HG02798 (cell line): ENCODE results near the gene MMP17.
"Not testable (repeated sequence)": the region's sequence is repeated elsewhere in the genome, so short reads cannot be mapped to it uniquely, and the experiment has no call there.

Experiments used
- ATAC-seq: cut with Tn5 transposase; IDR thresholded peaks from one replicate; pipeline ENCODE4 v1.9.1; 2021; ENCODE audit warnings: mild to moderate bottlenecking; ENCODE audit not compliant: unreplicated experiment, poor library complexity

The MMP17 gene

DNA sequence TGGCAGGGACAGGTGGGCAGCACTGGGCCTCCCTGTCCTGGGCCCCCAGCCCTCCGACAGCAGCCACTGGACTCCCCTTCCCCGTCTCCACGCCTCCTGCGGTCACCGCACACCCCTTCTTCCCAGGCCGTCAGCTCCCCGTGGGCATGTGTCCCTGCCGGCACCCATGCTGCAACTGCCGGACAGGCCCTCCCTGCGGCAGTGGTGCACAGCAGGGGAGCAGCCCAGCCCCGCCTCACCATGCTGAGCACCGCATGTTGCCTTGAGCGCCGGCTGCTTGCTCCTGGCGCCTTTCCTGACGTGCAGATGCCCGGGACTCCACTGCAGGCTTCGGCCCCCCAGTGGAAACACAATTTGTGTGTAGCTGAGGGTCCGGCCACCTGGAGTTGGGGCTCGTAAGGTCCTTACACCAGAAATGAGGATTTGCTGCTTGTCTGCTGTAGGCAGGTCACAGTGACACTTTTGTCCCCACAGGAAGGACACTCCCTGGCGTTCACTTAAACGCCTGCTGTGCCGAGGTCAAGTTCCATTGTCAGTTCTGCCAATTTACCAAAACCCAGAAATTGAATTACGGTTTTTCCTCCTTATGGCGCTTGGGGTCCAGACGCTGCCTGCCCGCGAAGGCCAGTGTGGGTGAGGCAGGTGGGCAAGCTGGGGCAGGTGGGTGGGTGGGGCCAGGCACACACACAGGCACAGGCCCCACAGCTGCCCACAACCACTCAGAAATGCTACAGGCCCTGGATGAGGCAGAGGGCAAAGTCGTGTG, 28.2 kb upstream of the MMP17 start:
- no peak for ATAC-seq

DNA sequence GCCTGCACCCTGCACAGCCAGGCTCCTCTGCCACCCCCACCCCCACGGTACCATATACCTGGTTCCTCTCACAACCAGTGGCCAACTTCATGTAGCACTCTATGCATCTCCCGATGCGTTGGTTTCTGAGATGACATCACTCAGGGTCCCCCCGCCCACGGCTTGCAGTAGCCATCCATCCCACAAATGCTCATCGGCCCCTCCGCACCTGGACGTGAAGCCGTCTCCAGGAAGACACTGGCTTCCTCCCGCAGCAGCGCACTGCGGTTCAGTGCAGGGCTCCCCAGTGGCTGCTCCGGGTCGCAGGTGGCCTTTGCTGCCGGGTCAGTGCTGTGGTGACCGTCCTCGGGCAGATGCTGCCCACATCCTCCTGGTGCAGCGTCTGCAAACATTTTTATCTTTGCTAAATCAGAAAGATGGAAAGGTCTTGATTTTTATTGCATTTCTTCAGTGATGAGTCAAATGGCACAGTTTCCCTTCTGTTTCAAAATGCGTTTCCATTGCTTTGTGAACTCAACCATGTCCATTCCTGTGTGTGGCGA, 27.5 kb upstream of the MMP17 start:
- no peak for ATAC-seq

DNA sequence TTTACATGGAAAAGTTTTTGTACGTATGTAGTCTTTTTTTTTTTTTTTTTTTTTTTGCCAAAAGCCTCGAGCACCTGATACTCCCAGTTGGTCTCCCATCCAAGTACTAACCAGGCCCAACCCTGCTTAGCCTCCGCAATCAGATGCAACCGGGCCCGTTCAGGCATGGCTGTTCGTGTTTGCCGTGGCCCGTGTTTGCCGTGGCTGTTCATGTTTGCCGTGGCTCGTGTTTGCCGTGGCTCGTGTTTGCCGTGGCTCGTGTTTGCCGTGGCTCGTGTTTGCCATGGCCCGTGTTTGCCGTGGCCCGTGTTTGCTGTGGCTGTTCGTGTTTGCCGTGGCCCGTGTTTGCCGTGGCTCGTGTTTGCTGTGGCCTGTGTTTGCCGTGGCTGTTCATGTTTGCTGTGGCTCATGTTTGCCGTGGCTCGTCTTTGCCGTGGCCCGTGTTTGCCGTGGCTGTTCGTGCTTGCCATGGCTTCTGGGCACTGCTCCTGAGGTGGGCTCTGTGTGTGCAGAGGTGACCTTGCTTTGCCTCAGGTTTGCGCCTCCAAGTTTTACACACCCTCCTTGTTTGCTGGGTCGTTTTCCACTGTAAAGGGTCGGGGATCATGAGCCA, 26.8 kb upstream of the MMP17 start:
- no peak for ATAC-seq

DNA sequence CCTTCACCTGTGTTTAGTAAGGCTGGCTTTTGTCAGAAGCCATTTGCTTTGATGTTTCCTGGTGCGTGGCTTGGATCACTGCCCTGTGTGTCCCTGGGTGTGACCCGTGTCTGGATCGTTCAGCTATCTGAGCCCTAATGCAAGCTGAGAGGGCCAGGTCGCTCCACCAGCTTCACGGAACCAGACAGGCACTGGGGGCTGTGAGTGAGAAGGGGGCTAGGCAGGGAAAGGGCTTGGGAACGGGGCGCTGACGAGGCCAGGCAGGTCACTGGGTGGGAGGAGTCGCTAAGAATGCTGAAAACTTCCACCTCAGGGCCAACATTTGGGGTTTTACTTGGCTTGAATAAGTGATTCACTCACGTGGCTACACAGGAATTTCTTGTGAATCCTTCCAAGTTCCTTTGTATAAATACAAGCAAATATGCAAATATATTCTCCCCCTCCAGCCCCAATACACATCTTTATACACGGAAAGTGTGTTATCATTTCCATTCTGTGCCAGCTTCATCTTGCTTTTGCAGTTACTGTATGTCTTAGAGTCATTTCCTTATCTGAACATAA, 24.2 kb upstream of the MMP17 start:
- no peak for ATAC-seq

- no peak for ATAC-seq
These were observed 22.8 kb upstream of the MMP17 start for GRCh38 chr12:131805421-131805820.

- ATAC-seq: no peak
These were observed 21.5 kb upstream of the MMP17 start for GRCh38 chr12:131806674-131807073.

DNA sequence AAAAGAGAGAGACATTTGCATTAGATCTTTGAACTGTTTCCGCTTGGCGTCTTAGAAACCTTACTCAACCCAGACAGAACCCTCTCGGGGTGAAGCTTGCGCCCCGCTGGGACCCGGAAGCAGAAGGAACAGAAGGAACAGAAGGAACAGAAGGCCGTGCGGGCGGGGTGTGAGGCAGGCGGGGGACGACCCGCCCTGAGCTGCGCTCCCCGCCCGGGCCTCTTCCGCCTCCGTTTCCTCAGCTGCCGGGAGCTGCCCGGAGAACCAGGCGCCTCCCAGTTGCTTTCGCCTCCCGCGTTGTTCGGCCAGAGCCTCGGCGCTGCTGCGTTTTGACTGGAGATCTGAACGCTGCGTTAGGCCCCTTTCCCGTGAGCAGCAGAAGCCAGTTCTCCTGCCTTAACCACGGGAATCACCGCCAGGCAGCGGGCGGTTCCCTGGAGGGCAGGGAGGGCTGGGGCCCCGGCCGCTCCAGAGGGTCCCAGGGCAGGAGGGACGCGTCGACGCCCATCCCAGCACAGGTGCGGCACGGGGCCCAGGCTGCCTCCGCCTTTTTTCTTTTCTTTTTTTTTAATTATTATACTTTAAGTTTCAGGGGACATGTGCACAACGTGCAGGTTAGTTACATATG, 19.3 kb upstream of the MMP17 start:
- peak; percentile 90 for ATAC-seq

GRCh38 chr12:131809476-131810254, 18.5 kb upstream of the MMP17 start:
- ATAC-seq: not testable (repeated sequence)

GRCh38 chr12:131810726-131811125, 17.5 kb upstream of the MMP17 start:
- ATAC-seq: no peak

DNA sequence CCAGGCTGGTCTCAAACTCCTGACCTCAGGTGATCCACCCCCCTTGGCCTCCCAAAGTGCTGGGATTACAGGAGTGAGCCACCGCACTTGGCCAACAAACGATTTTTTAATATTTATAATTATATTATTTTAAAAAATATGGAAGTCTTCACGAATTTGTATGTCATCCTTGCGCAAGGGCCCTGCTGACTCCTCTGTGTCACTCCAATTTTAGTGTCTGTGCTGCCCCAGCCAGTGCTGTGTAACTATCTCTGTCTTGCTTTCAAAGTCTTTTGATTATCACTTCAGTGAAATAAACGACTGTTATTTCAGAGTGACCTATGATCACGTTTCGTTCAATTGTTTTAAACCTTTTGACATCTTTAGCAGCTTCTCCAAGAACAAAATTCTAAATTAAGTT, 13.1 kb upstream of the MMP17 start:
- ATAC-seq: no peak

DNA sequence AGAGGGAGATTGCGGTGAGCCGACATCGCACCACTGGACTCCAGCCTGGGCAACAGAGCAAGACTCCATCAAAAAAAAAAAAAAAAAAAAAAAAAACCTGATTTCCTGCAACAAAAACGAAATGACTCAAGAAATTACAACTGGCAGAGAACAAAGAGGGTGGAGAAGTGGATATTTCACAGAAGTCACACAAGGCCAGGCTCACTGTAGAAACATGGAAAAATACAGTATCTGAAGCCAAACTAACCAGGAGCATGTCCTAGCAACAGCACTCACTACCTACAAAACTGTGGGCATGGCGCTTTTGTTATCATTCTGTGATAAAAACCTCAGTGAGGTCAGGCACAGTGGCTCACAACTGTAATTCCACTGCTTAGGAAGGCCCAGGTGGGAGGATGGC, 11.7 kb upstream of the MMP17 start:
- ATAC-seq: no peak

DNA sequence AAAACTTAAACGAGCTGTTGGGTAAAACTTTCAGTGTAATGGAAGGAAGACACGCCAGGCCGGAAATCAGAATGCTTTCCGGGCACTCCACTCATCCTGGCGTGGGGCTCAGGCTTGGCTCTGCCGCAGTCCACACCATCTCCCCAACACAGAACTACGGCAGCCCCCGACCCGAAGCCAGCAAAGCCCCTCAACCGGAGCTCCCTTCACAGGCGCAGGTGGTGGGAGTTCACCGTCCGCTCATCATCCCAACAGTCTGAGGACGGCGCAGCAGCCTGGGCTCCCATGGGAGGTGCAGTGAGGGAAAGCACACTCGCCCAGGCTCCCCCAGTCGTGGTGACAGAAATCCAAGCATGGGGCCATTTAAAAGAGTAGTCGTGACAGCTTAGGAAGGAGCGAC, 11.0 kb upstream of the MMP17 start:
- no peak for ATAC-seq

- no peak for ATAC-seq
These were observed 9.2 kb upstream of the MMP17 start for GRCh38 chr12:131818821-131819585.

DNA sequence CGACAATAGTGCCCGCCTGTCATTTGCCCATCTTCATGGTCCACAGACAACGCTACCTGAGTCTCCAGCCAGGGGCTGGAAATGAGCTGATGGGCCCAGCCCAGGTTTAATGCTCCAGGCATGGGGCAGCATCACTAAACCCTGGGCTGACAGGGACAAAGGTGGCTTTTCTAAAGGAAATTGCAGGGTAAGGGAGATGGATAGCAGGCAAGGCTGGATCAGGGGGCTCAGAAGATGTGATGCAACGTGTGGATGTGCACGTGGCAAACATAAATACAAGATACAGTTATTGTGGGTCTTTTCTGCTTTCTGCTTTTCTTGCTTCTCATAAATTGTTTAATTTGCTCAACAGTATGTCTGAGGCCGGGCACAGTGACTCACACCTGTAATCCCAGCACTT, 3.7 kb upstream of the MMP17 start:
- ATAC-seq: no peak

DNA sequence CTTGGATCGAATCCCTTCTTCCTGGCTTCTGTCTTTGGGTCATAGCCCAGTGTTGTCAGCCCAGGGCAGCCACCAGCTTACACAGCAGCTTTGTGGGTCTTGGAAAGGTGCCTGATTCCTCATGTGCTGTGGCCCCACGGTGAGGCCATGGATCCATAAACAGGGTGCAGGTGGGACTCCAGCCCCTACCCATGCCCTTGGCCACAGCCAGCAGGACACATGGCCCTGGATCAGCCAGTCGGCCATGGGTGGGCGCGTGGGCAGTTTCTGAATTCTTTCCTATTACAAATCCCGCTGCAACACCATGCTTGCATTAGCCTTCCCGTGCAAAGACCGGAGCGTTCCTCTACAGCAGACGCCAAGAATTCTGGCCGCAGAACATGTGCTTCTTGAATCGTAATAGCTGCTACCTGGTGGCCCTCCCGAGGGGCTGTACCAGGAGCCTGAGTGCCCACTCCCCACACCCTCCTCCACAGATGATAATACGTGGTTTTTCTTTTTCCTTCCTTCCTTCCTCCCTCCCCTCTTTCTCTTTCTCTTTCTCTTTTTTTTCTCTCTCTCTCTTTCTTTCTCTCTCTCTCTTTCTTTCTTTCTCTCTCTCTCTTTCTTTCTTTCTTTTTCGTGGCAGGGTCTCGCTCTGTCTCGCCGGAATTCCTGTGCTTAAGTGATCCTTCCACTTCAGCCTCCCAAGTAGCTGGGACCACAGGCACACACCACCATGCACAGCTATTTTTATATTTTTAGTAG, 2.9 kb upstream of the MMP17 start:
- ATAC-seq: no peak

GRCh38 chr12:131826097-131826928, 1.9 kb upstream of the MMP17 start:
- ATAC-seq: no peak

DNA sequence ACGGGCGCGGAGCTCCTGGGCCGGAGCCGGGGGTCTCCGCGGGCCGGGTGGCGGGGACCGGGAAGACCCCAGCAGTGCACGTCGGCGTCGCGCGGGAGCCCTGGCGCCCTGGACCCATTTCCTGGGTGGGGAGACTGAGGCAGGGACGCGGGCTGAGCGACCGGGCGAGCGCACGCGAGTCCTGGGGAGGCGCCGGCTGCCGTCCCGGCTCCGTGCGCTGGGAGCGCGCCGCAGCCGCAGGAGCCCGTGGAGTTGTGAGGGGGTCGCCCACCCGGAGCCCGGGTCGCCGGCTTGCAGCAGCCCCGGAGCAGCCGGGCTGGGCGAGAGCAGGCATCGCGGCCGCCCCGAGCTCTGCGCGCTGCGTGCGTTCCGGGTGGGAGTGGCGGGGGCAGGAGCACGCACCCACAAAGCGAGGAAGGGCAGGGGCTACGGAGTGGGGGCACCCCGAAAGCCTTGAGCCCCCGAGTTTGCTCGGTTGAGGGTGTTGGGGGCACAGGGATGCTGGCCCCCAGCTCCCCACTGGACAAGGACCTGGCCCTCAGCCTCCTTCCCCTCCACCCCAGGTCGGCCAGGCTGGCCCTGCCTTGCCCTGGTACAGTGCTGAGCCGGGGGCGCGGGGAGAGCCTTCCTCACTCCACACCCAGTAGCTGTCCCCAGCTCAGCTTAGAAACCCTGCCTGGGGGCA, 620 bp downstream of the MMP17 start:
- peak; percentile 26 for ATAC-seq

- ATAC-seq: no peak
These were observed 1.2 kb downstream of the MMP17 start for GRCh38 chr12:131829356-131829747.
